ENCODE measurements around the gene NLRP12. TPM values are rescaled to one million over a fixed set of nuclear protein-coding genes. Genes with fewer than 3 reads are reported as not detected.

NLRP12 gene
- total and polyA plus RNA-seq, 2 of the 4 experiments (the other 2 are of a cell fraction) = not detected

DNA sequence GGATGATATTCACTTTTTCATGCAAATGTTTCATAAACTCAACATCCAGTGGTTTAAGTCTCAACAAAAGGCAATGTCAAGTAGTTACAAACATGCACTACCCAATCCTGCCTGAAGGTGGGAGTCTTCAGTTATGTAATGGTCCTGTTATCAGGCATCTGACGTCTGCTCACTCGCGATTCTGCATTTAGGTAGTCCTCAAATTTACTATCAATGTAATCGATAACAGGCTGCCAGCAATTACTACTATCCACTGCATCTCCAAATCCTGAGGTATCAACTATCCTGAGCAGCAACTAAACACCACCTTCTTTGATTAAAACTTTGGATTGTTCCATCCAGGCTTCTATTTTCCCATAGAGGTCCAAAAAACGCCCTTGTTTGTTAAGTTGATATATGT lies 51.2 kb downstream of the NLRP12 start:
- Histone ChIP-seq H4K20me1 (ENCODE audit: insufficient read depth, low read length) (no peaks in the 10 kb centered on the region), H3K23ac (ENCODE audit: low read depth, low read length) (no peak overlapping the region), H4K5ac (ENCODE audit: low read depth, low read length) (no peak overlapping the region), H3K4ac (ENCODE audit: low read depth, low read length) (no peak overlapping the region), H4K8ac (ENCODE audit: low read depth in 2 of 2, low read length in 2 of 2) (no peak overlapping the region), H3K9me3 (ENCODE audit: control insufficient read depth, insufficient read depth, low read length) (peaks cover 12% of the 10 kb centered on the region), H2BK20ac (ENCODE audit: low read depth, low read length) (no peak overlapping the region), H3K36me3 (ENCODE audit: control insufficient read depth, insufficient read depth, low read length) (no peaks in the 10 kb centered on the region), H2BK15ac (ENCODE audit: low read depth, low read length) (no peak overlapping the region), H2AK9ac (replicated peaks; ENCODE audit: low read depth, low read length, poor library complexity) (no peak overlapping the region), H2AK5ac (ENCODE audit: low read depth, low read length) (no peak overlapping the region), H3K18ac (ENCODE audit: low read depth, low read length) (no peak overlapping the region), H3K4me3 (ENCODE audit: insufficient read depth, low read depth, low read length) (no peak overlapping the region), H2BK5ac (ENCODE audit: low read depth, low read length, poor library complexity, severe bottlenecking) (no peak overlapping the region), H3K27ac (ENCODE audit: insufficient read depth, low read length) (no peak overlapping the region), H3K56ac (ENCODE audit: extremely low read depth, insufficient read depth, low read length) (no peak overlapping the region), H2AFZ (replicated peaks; ENCODE audit: low read length, poor library complexity) (no peak overlapping the region), H3K4me2 (ENCODE audit: low read depth, low read length) (no peak overlapping the region), H3K14ac (replicated peaks; ENCODE audit: low read depth, low read length) (no peak overlapping the region), H4K91ac (ENCODE audit: insufficient read depth, low read depth, low read length) (no peak overlapping the region), H3K9me1 (ENCODE audit: insufficient read depth, low read length) (no peaks in the 10 kb centered on the region), H3K79me1 (ENCODE audit: low read depth in 1 of 2, low read length in 2 of 2) (no peaks in the 10 kb centered on the region), H3K27me3 (ENCODE audit: control insufficient read depth, insufficient read depth, low read length) (no peaks in the 10 kb centered on the region), H2BK120ac (ENCODE audit: low read depth, low read length) (no peak overlapping the region), H3K4me1 (ENCODE audit: control insufficient read depth, insufficient read depth, low read length) (no peaks in the 10 kb centered on the region), H3K9ac (ENCODE audit: low read depth, low read length) (no peak overlapping the region)
- CTCF ChIA-PET = no interaction called here
- no CpG with 5 or more reads among the region's 5 CpGs for WGBS, 2 experiments (ENCODE audit: extremely low coverage in 2 of 2, insufficient read length in 1 of 2)
- no TSS peak for BruUV-seq (replicated peaks)
- dilution Hi-C loops (cut with HindIII; ENCODE audit: low sequenced_read_pairs, unreplicated experiment) = no loop called here
- in situ Hi-C loops (cut with MboI; ENCODE audit: low sequenced_read_pairs) = no loop called here
- peak; percentile 84 for ATAC-seq (ENCODE audit: low read depth)
- intact Hi-C loops (cut with micrococcal nuclease) = no loop called here
- TF ChIP-seq MAFK (IDR thresholded peaks at IDR 0.05; ENCODE audit: low read depth, low read length) (no peak), BHLHE40 (IDR thresholded peaks at IDR 0.05; ENCODE audit: low read depth, low read length) (no peak), RAD21 (IDR thresholded peaks at IDR 0.05; ENCODE audit: low read length) (peak; percentile 41; the same call in 1 of the 2 replicates)
- TF ChIP-seq, protein P1, sequence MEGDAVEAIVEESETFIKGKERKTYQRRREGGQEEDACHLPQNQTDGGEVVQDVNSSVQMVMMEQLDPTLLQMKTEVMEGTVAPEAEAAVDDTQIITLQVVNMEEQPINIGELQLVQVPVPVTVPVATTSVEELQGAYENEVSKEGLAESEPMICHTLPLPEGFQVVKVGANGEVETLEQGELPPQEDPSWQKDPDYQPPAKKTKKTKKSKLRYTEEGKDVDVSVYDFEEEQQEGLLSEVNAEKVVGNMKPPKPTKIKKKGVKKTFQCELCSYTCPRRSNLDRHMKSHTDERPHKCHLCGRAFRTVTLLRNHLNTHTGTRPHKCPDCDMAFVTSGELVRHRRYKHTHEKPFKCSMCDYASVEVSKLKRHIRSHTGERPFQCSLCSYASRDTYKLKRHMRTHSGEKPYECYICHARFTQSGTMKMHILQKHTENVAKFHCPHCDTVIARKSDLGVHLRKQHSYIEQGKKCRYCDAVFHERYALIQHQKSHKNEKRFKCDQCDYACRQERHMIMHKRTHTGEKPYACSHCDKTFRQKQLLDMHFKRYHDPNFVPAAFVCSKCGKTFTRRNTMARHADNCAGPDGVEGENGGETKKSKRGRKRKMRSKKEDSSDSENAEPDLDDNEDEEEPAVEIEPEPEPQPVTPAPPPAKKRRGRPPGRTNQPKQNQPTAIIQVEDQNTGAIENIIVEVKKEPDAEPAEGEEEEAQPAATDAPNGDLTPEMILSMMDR (conservative IDR thresholded peaks at IDR 0.05; ENCODE audit: low read depth, low read length) = peak; percentile 45
- DNase-seq = peak; percentile 47
- POLR2A ChIA-PET (ENCODE audit: unreplicated experiment) = no interaction called here

All from IMR-90 (cell line).